ENCODE results near the gene LIMA1.

Gene LIMA1

DNA sequence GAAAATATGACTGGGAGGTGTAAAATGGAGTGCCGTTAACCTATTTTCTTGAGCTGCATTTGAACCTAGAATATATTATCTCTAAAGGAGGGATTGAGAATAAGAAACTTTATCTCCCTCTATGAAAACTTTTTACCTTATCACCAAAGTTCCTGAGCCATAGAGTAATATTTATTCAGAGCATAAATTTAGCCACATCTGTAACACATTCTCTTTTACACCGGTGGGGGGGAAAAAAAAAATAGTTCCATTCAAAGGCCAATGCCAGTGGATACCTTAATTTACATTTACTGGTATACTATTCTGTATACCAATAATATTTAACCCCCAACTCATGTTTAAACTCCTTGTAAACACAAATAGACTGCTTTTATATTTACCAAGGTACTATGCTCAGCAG lies 137.9 kb downstream of the LIMA1 start:
- Histone ChIP-seq H3K4me3 (ENCODE audit: low read length) (no peak overlapping the region), H3K4me1 (ENCODE audit: insufficient read depth, low read length) (no peaks in the 10 kb centered on the region), H2AFZ (ENCODE audit: low read depth, low read length) (no peak overlapping the region), H3K27me3 (ENCODE audit: insufficient read depth, low read length) (no peaks in the 10 kb centered on the region), H3K9me3 (ENCODE audit: low read length) (no peaks in the 10 kb centered on the region), H3K36me3 (ENCODE audit: insufficient read depth, low read length) (peaks cover 39% of the 10 kb centered on the region)

DNA sequence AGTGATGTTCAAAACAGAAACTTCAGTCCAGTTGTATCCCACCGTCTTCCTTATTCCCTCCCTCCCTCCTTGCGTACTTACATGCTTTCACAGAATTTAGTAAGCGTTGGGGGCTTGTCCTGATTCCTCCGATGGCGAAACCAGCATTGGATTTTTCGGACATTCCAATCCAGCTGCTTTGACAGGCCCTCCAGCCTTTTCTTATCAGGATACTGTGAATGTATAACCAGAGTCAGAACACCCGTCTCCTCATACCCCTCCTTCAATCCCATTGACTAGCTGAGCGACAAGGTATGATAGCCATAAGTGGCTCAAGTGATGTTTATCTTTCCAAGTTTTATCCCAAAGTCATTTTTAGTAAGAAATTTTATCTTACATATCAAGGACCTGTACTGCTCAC lies 140.3 kb downstream of the LIMA1 start:
- H2AFZ ChIP-seq (ENCODE audit: low read depth, low read length): no peak overlapping the region
- no peaks in the 10 kb centered on the region for H3K9me3 ChIP-seq (ENCODE audit: low read length)
- no peak overlapping the region for H3K4me3 ChIP-seq (ENCODE audit: low read length)
- peaks cover 56% of the 10 kb centered on the region for H3K36me3 ChIP-seq (ENCODE audit: insufficient read depth, low read length)
- H3K27me3 ChIP-seq (ENCODE audit: insufficient read depth, low read length): no peaks in the 10 kb centered on the region
- H3K4me1 ChIP-seq (ENCODE audit: insufficient read depth, low read length): no peaks in the 10 kb centered on the region

DNA sequence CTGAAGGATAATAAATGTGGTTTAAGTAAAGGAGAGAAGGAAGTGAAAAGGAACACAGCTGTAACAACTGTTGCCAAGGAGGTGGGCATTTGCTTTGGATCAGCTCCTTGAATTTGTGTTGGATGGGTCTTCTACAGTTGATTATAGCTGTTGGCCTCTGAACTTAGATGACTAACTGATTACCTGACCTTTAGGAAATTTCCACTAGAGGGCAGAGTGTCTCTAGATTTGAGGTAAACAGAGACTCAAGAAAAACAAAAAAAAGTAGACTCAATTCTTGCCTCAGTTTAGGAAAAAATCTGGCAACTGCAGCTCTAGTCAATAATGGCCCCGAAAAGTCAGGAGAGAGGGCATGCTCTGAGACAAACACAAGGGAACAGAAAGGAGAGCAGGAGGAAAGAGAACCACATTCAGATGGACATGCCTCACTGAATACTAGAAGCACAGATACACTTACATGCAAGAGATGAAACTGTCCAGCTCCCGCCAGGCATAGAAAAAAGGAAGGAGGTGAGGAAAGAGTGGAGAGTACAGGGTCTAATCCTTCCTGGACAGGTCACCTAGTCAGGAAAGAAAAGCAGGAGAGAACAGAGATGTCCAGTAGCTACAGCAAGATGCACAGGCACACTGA lies 150.7 kb downstream of the LIMA1 start:
- Histone ChIP-seq H3K27me3 (ENCODE audit: insufficient read depth, low read length) (no peaks in the 10 kb centered on the region), H3K9me3 (ENCODE audit: low read length) (no peaks in the 10 kb centered on the region), H2AFZ (ENCODE audit: low read depth, low read length) (no peak overlapping the region), H3K36me3 (ENCODE audit: insufficient read depth, low read length) (peaks cover 77% of the 10 kb centered on the region), H3K4me1 (ENCODE audit: insufficient read depth, low read length) (no peaks in the 10 kb centered on the region), H3K4me3 (ENCODE audit: low read length) (no peak overlapping the region)

DNA sequence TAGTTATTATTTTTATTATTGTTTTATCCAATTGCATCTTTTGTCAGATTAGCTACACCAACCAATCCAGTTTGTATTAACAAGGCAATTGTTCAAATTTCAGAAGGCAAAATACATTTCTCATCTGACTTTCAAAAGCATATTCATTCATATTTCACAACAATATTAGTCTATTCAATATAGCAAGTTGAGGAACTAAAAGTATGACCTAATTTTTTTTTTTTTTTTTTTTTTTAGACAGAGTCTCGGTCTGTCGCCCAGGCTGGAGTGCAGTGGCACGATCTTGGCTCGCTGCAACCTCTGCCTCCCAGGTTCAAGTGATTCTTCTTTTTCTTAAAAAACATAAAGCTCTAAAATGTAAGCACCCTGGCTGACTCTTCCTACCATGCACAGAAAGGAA lies 154.0 kb downstream of the LIMA1 start:
- Histone ChIP-seq H3K27me3 (ENCODE audit: insufficient read depth, low read length) (no peaks in the 10 kb centered on the region), H3K4me3 (ENCODE audit: low read length) (no peak overlapping the region), H3K9me3 (ENCODE audit: low read length) (no peaks in the 10 kb centered on the region), H3K4me1 (ENCODE audit: insufficient read depth, low read length) (no peaks in the 10 kb centered on the region), H2AFZ (ENCODE audit: low read depth, low read length) (no peak overlapping the region), H3K36me3 (ENCODE audit: insufficient read depth, low read length) (peaks cover 51% of the 10 kb centered on the region)

DNA sequence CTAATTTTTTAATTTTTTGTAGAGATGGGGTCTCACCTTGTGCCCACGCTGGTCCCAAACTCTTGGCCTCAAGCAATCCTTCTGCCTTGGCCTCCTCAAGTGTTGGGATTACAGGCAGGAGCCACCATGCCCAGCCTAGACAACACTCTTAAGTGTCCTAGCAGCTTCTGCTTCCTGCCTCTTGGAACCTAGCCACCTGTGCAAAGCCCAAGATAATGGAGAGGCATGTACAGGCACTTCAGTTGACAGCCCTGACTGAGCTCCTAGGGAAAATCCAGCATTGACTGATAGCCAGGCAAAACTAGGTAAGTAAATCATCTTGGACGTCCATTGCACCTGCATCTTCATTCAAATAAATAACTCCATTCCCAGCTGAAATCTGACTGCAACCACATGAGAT lies 155.8 kb downstream of the LIMA1 start:
- Histone ChIP-seq H2AFZ (ENCODE audit: low read depth, low read length) (no peak overlapping the region), H3K27me3 (ENCODE audit: insufficient read depth, low read length) (no peaks in the 10 kb centered on the region), H3K4me1 (ENCODE audit: insufficient read depth, low read length) (no peaks in the 10 kb centered on the region), H3K36me3 (ENCODE audit: insufficient read depth, low read length) (peaks cover 41% of the 10 kb centered on the region), H3K9me3 (ENCODE audit: low read length) (no peaks in the 10 kb centered on the region), H3K4me3 (ENCODE audit: low read length) (no peak overlapping the region)
